Natural killer cell (primary cell): ENCODE results near the gene SMG6. TPM values are rescaled to one million over a fixed set of nuclear protein-coding genes. Genes with fewer than 3 reads are reported as not detected.
A peak's percentile ranks its signal among the peaks of the same experiment; 100 is the strongest.
"Not testable (repeated sequence)": the region's sequence is repeated elsewhere in the genome, so short reads cannot be mapped to it uniquely, and the experiment has no call there.

ENCODE experiments used
- ATAC-seq, 3 donors: fragments of 150-1000 bp in 2 of 3; fragments of 200-7000 bp in 1 of 3; cut with Tn5 transposase; 1 replicate in 1 of 3; 2 replicates in 2 of 3; pipeline ENCODE4 v1.10.0; 2021; ENCODE audit warnings: mild to moderate bottlenecking in 2 of 3, moderate library complexity in 2 of 3
- DNase-seq, 2 donors: peaks; one replicate each; pipeline versions ENCODE4 v3.0.0 to v3.0.0-alpha.2; 2013 to 2021; ENCODE audit warnings: mixed read lengths in 1 of 2
- H3K27ac ChIP-seq: one replicate; pipeline ENCODE4 v1.5.1; 2013; ENCODE audit warnings: mild to moderate bottlenecking, low read length
- H3K27me3 ChIP-seq: one replicate; pipeline ENCODE4 v1.6.1; 2013; ENCODE audit warnings: low read length; ENCODE audit not compliant: control insufficient read depth, insufficient read depth
- H3K36me3 ChIP-seq: one replicate; pipeline ENCODE4 v1.6.1; 2013; ENCODE audit warnings: low read length; ENCODE audit not compliant: control insufficient read depth, insufficient read depth
- H3K4me1 ChIP-seq: one replicate; pipeline ENCODE4 v1.6.1; 2013; ENCODE audit warnings: low read length; ENCODE audit not compliant: control insufficient read depth, insufficient read depth
- H3K4me3 ChIP-seq: one replicate; pipeline ENCODE4 v1.5.1; 2013; ENCODE audit warnings: low read length
- H3K9me3 ChIP-seq: one replicate; pipeline ENCODE4 v1.6.1; 2013; ENCODE audit warnings: low read length; ENCODE audit not compliant: control insufficient read depth, insufficient read depth
- H3K27ac Mint-ChIP-seq, 2 donors: one replicate each; pipeline ENCODE4 v1.8.0; 2022; ENCODE audit warnings: mild to moderate bottlenecking in 2 of 2, mixed read lengths in 2 of 2, moderate library complexity in 1 of 2
- H3K27me3 Mint-ChIP-seq, 2 donors: one replicate each; pipeline ENCODE4 v1.8.0; 2022; ENCODE audit warnings: low read depth in 2 of 2, mixed read lengths in 2 of 2
- H3K36me3 Mint-ChIP-seq: one replicate; pipeline ENCODE4 v1.8.0; 2022; ENCODE audit warnings: mixed read lengths
- H3K4me1 Mint-ChIP-seq, 2 donors: one replicate each; pipeline ENCODE4 v1.8.0; 2022; ENCODE audit warnings: mixed read lengths in 2 of 2
- H3K4me3 Mint-ChIP-seq: one replicate; pipeline ENCODE4 v1.8.0; 2022; ENCODE audit warnings: mild to moderate bottlenecking, moderate library complexity, mixed read lengths
- H3K9me3 Mint-ChIP-seq, 2 donors: one replicate each; pipeline ENCODE4 v1.8.0; 2022; ENCODE audit warnings: mixed read lengths in 2 of 2
- CTCF ChIP-seq: fragments of 200-600 bp; IDR thresholded peaks from one replicate; pipeline ENCODE4 v1.8.0; 2022; ENCODE audit warnings: antibody characterized with exemption
- WGBS: methylation state at CpG from one replicate; pipeline ENCODE4 v1.1.7; 2013; ENCODE audit warnings: missing lambda C conversion rate; ENCODE audit not compliant: insufficient coverage; 5-methylcytosine and 5-hydroxymethylcytosine counted together
- intact Hi-C: fragments of 100-400 bp; cut with micrococcal nuclease; formaldehyde crosslinking; loops from one replicate; pipeline ENCODE4 v1.14.2; 2022
- total RNA-seq, 4 donors: library from RNA; stranded (reverse); fragments of 120-200 nt in 1 of 4; gene quantifications; one replicate each; pipeline versions ENCODE4 v1.2.3 to v1.2.4, GENCODE V29; 2013 to 2022

Gene SMG6
- total RNA-seq, 3 donors from 2014 or later (not counting 1 experiment from before 2014, with no cell fraction given), result 41.6 to 49.4 (median 48.2) TPM

- H3K27me3 ChIP-seq, result no peaks in the 10 kb centered on the region
- 82% methylated on average over 10 of the region's 10 CpGs for WGBS
- H3K4me1 ChIP-seq, result peaks cover 4% of the 10 kb centered on the region
- Mint-ChIP-seq H3K4me3 (no peak overlapping the region), H3K4me1 (peaks cover 6 to 14% of the 10 kb centered on the region in 2 donors), H3K27me3 (no peaks in the 10 kb centered on the region), H3K9me3 (no peaks in the 10 kb centered on the region), H3K36me3 (no peaks in the 10 kb centered on the region), H3K27ac (peak overlapping the region; percentile 36 to 38)
- no peak overlapping the region for H3K27ac ChIP-seq
- intact Hi-C loops, result no loop called here
- peaks cover 2% of the 10 kb centered on the region for H3K36me3 ChIP-seq
- DNase-seq, result no peak
- TF ChIP-seq CTCF, result no peak
- no peaks in the 10 kb centered on the region for H3K9me3 ChIP-seq
- H3K4me3 ChIP-seq, result no peak overlapping the region
- ATAC-seq, result peak in 1 of 3 donors; percentile 61
Observed at GRCh38 chr17:2149934-2150333, 153.7 kb downstream of the SMG6 start.

- Histone ChIP-seq H3K27ac (no peak overlapping the region), H3K4me3 (no peak overlapping the region), H3K36me3 (no peaks in the 10 kb centered on the region), H3K9me3 (no peaks in the 10 kb centered on the region), H3K4me1 (peaks cover 4% of the 10 kb centered on the region), H3K27me3 (no peaks in the 10 kb centered on the region)
- H3K27ac Mint-ChIP-seq, result no peak overlapping the region
- ATAC-seq (no peak), DNase-seq (peak in 1 of 2 donors; percentile 23)
- no peaks in the 10 kb centered on the region for H3K36me3 Mint-ChIP-seq
- intact Hi-C loops, result no loop called here
- H3K4me1 Mint-ChIP-seq, result peaks cover 6 to 14% of the 10 kb centered on the region in 2 donors
- no peak for TF ChIP-seq CTCF
- no peak overlapping the region for H3K4me3 Mint-ChIP-seq
- WGBS, result 92% methylated on average over 6 of the region's 8 CpGs
- H3K27me3 Mint-ChIP-seq, result no peaks in the 10 kb centered on the region
- H3K9me3 Mint-ChIP-seq, result no peaks in the 10 kb centered on the region
Observed at GRCh38 chr17:2146132-2146871, 157.3 kb downstream of the SMG6 start.

GRCh38 chr17:2144701-2145100 lies 158.9 kb downstream of the SMG6 start:
- H3K4me3 Mint-ChIP-seq, result no peak overlapping the region
- ATAC-seq, result no peak
- intact Hi-C loops, result no loop called here
- no peaks in the 10 kb centered on the region for H3K9me3 Mint-ChIP-seq
- no peak overlapping the region for H3K27ac Mint-ChIP-seq
- TF ChIP-seq CTCF, result no peak
- no peaks in the 10 kb centered on the region for H3K27me3 ChIP-seq
- no peaks in the 10 kb centered on the region for H3K9me3 ChIP-seq
- H3K4me1 ChIP-seq, result no peaks in the 10 kb centered on the region
- no peak overlapping the region for H3K27ac ChIP-seq
- no peak overlapping the region for H3K4me3 ChIP-seq
- H3K4me1 Mint-ChIP-seq, result peaks cover 4% of the 10 kb centered on the region in 2 donors
- H3K36me3 ChIP-seq, result no peaks in the 10 kb centered on the region
- 96% methylated on average over 5 of the region's 7 CpGs for WGBS
- no peaks in the 10 kb centered on the region for H3K36me3 Mint-ChIP-seq
- DNase-seq, result no peak
- no peaks in the 10 kb centered on the region for H3K27me3 Mint-ChIP-seq

- intact Hi-C loops, result no loop called here
- ATAC-seq (no peak), DNase-seq (no peak)
- H3K36me3 ChIP-seq, result no peaks in the 10 kb centered on the region
- H3K36me3 Mint-ChIP-seq, result no peaks in the 10 kb centered on the region
- H3K27ac ChIP-seq, result no peak overlapping the region
- H3K27me3 ChIP-seq, result no peaks in the 10 kb centered on the region
- no peaks in the 10 kb centered on the region for H3K9me3 ChIP-seq
- H3K4me3 ChIP-seq, result no peak overlapping the region
- WGBS, result 79% methylated on average over 2 of the region's 3 CpGs
- no peak overlapping the region for H3K4me3 Mint-ChIP-seq
- H3K27ac Mint-ChIP-seq, result no peak overlapping the region
- H3K4me1 ChIP-seq, result peaks cover 6% of the 10 kb centered on the region
- TF ChIP-seq CTCF, result no peak
- H3K9me3 Mint-ChIP-seq, result no peaks in the 10 kb centered on the region
- peaks cover 8% of the 10 kb centered on the region in 2 donors for H3K4me1 Mint-ChIP-seq
- H3K27me3 Mint-ChIP-seq, result no peaks in the 10 kb centered on the region
Observed at GRCh38 chr17:2143332-2143731, 160.3 kb downstream of the SMG6 start.

- H3K27me3 Mint-ChIP-seq, H3K36me3 ChIP-seq, H3K27ac Mint-ChIP-seq, H3K9me3 ChIP-seq, H3K4me3 ChIP-seq, intact Hi-C loops, H3K36me3 Mint-ChIP-seq, ATAC-seq, H3K4me3 Mint-ChIP-seq, H3K27ac ChIP-seq, H3K27me3 ChIP-seq, DNase-seq, H3K9me3 Mint-ChIP-seq: not testable (repeated sequence)
- H3K4me1 ChIP-seq, result peaks cover 12% of the 10 kb centered on the region
- H3K4me1 Mint-ChIP-seq, result peaks cover 14 to 15% of the 10 kb centered on the region in 2 donors
- 97% methylated on average over 7 of the region's 8 CpGs for WGBS
Observed at GRCh38 chr17:2142682-2143081, 160.9 kb downstream of the SMG6 start.
